Karpas-422 (cell line): Measurements from ENCODE around the gene CACNA1F. TPM values are rescaled to one million over a fixed set of nuclear protein-coding genes. Genes with fewer than 3 reads are reported as not detected.

ENCODE experiments used
- DNase-seq: peaks from one replicate; pipeline ENCODE4 v3.0.0-alpha.2; 2015
- H2AFZ ChIP-seq: fragments of 200-600 bp; sonication (generic); 2 replicates; pipeline ENCODE4 v1.6.1; 2014; ENCODE audit warnings: antibody characterized with exemption, low read length, mixed read lengths
- H3K27ac ChIP-seq: fragments of 200-600 bp; sonication (generic); 2 replicates; pipeline ENCODE4 v1.5.1; 2014; ENCODE audit warnings: mild to moderate bottlenecking, low read length, moderate library complexity
- H3K27me3 ChIP-seq: fragments of 200-600 bp; sonication (generic); 2 replicates; pipeline ENCODE4 v1.6.1; 2014; ENCODE audit warnings: low read length, mixed read lengths
- H3K36me3 ChIP-seq: fragments of 200-600 bp; sonication (generic); 2 replicates; pipeline ENCODE4 v1.6.1; 2014; ENCODE audit warnings: low read length, mixed read lengths; ENCODE audit not compliant: insufficient read depth
- H3K4me1 ChIP-seq: fragments of 200-600 bp; sonication (generic); 2 replicates; pipeline ENCODE4 v1.6.1; 2014; ENCODE audit warnings: mild to moderate bottlenecking, low read length, mixed read lengths
- H3K4me2 ChIP-seq: fragments of 200-600 bp; sonication (generic); 2 replicates; pipeline ENCODE4 v1.6.1; 2014; ENCODE audit warnings: low read length, low read depth, mild to moderate bottlenecking; ENCODE audit not compliant: poor library complexity, severe bottlenecking
- H3K4me3 ChIP-seq: fragments of 200-600 bp; sonication (generic); 2 replicates; pipeline ENCODE4 v1.5.1; 2014; ENCODE audit warnings: mild to moderate bottlenecking, antibody characterized with exemption, low read length, mixed read lengths
- H3K79me2 ChIP-seq: fragments of 200-600 bp; sonication (generic); 2 replicates; pipeline ENCODE4 v1.6.1; 2014; ENCODE audit warnings: mild to moderate bottlenecking, low read length, mixed read lengths
- H3K9ac ChIP-seq: fragments of 200-600 bp; sonication (generic); 2 replicates; pipeline ENCODE4 v1.6.0; 2014; ENCODE audit warnings: low read length
- H3K9me2 ChIP-seq: fragments of 200-600 bp; sonication (generic), shearing (Covaris generic); replicated peaks from 2 replicates; pipeline ENCODE4 v1.6.0; 2014; ENCODE audit warnings: mild to moderate bottlenecking, low read length, moderate library complexity; ENCODE audit not compliant: insufficient read depth
- H3K9me3 ChIP-seq: fragments of 300-700, 200-600 bp; sonication (generic); 2 replicates; pipeline ENCODE4 v1.6.1; 2014; ENCODE audit warnings: low read length, mixed read lengths
- H4K20me1 ChIP-seq: fragments of 200-600 bp; sonication (generic); 2 replicates; pipeline ENCODE4 v1.6.1; 2014; ENCODE audit warnings: mild to moderate bottlenecking, antibody characterized with exemption, low read length, low read depth; ENCODE audit not compliant: insufficient read depth
- total RNA-seq: library from RNA; depleted of rRNA; stranded (reverse); fragments of >200 nt; shearing (Covaris generic); gene quantifications from 2 replicates; pipeline ENCODE4 v1.2.3, GENCODE V29; 2014; ENCODE audit warnings: low replicate concordance

Gene CACNA1F
- total RNA-seq, 1 experiment from 2014 or later: not detected

DNA sequence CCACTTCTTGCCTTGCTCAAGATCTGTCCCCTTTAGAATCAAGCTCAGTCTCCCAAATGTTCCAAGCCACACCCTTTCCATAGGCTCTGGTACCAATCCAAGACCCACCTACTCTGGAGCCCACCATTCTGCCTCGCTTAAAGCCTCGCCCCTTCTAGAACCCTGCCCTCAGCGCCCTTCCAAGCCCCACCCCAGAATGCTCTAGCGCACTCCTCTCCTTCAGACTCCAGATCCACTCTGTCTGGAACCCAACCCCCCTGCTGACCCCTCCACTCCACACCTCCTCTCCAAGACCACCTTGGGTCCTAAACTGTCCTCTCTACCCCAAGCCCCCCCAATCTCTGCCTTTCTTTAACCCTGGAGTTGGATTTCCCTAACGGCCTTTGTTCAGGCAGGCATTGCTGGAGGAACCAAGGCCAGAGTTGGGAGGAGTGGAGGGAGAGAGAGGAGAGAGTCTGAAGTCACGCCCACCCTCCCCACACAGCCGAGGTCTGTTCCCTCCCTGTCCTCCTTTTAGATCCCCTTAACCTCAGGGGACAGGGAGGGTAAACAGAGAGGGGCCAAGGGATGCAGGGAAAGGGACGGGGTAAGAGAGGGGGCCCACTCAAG, 44.6 kb downstream of the CACNA1F start:
- no peaks in the 10 kb centered on the region; the same call in 1 of the 2 replicates for H4K20me1 ChIP-seq
- no peak overlapping the region for H2AFZ ChIP-seq
- H3K27me3 ChIP-seq: no peaks in the 10 kb centered on the region
- peaks cover 17% of the 10 kb centered on the region for H3K79me2 ChIP-seq
- H3K4me1 ChIP-seq: peaks cover 30% of the 10 kb centered on the region
- H3K9ac ChIP-seq: no peak overlapping the region
- no peaks in the 10 kb centered on the region for H3K9me2 ChIP-seq
- no peaks in the 10 kb centered on the region for H3K36me3 ChIP-seq
- DNase-seq: no peak
- H3K9me3 ChIP-seq: no peaks in the 10 kb centered on the region
- no peak overlapping the region for H3K4me3 ChIP-seq
- no peak overlapping the region for H3K27ac ChIP-seq
- H3K4me2 ChIP-seq: no peak overlapping the region

GRCh38 chrX:49187526-49187925, 45.6 kb downstream of the CACNA1F start:
- no peak for DNase-seq
- peaks cover 17% of the 10 kb centered on the region for H3K79me2 ChIP-seq
- H4K20me1 ChIP-seq: no peaks in the 10 kb centered on the region; the same call in 1 of the 2 replicates
- no peak overlapping the region for H2AFZ ChIP-seq
- H3K27ac ChIP-seq: no peak overlapping the region
- H3K4me3 ChIP-seq: no peak overlapping the region
- H3K9ac ChIP-seq: no peak overlapping the region
- no peak overlapping the region for H3K4me2 ChIP-seq
- H3K9me3 ChIP-seq: no peaks in the 10 kb centered on the region
- H3K36me3 ChIP-seq: peaks cover 3% of the 10 kb centered on the region; the same call in 1 of the 2 replicates
- no peaks in the 10 kb centered on the region for H3K9me2 ChIP-seq
- no peaks in the 10 kb centered on the region for H3K27me3 ChIP-seq
- H3K4me1 ChIP-seq: peaks cover 28% of the 10 kb centered on the region

DNA sequence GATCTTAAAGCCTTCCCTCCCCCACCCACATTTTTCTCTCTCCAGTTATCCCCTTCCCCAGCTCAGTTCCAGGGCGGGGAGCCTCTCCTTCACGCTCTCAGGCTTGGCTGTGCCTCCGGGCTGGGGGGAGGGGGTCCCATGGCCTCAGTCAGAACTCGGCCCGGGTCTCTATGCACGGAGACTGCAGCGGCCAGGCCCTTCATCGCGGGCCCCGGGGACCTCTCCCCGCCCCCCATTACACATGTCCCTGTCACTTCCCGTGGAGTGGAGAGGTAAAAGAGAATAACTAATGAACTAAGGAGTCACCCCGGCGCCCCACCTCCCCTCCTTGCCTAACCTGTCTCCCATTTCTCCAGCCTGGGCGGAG, 46.1 kb downstream of the CACNA1F start:
- Histone ChIP-seq H3K9me2 (no peaks in the 10 kb centered on the region), H3K36me3 (peaks cover 3% of the 10 kb centered on the region; the same call in 1 of the 2 replicates), H2AFZ (no peak overlapping the region), H3K4me2 (peak overlapping the region; percentile 87), H3K9ac (peak overlapping the region; percentile 82), H3K9me3 (no peaks in the 10 kb centered on the region), H4K20me1 (no peaks in the 10 kb centered on the region; the same call in 1 of the 2 replicates), H3K79me2 (peaks cover 17% of the 10 kb centered on the region), H3K4me1 (peaks cover 26% of the 10 kb centered on the region), H3K27me3 (no peaks in the 10 kb centered on the region), H3K4me3 (no peak overlapping the region), H3K27ac (no peak overlapping the region)
- no peak for DNase-seq

GRCh38 chrX:49186125-49187027, 46.8 kb downstream of the CACNA1F start, which contains the start of gene PRICKLE3:
Gene PRICKLE3, minus strand, starts transcription at chrX:49186373. Its CDS starts 76 bp downstream, at chrX:49186297.
- peak within 1 kb of the TSS; percentile 58 for H3K27ac ChIP-seq
- H3K9me2 ChIP-seq: no peaks in the 10 kb centered on the region
- no peaks in the 10 kb centered on the region for H3K27me3 ChIP-seq
- peaks cover 17% of the 10 kb centered on the region for H3K79me2 ChIP-seq
- H3K36me3 ChIP-seq: peaks cover 3% of the 10 kb centered on the region; the same call in 1 of the 2 replicates
- peak within 1 kb of the TSS; percentile 82 for H3K9ac ChIP-seq
- H2AFZ ChIP-seq: peak within 1 kb of the TSS; percentile 58; the same call in 1 of the 2 replicates
- peaks cover 26% of the 10 kb centered on the region for H3K4me1 ChIP-seq
- peak within 1 kb of the TSS; percentile 87 for H3K4me2 ChIP-seq
- no peaks in the 10 kb centered on the region for H3K9me3 ChIP-seq
- peak within 1 kb of the TSS; percentile 78 for H3K4me3 ChIP-seq
- peak; percentile 92 for DNase-seq
- H4K20me1 ChIP-seq: no peaks in the 10 kb centered on the region; the same call in 1 of the 2 replicates

DNA sequence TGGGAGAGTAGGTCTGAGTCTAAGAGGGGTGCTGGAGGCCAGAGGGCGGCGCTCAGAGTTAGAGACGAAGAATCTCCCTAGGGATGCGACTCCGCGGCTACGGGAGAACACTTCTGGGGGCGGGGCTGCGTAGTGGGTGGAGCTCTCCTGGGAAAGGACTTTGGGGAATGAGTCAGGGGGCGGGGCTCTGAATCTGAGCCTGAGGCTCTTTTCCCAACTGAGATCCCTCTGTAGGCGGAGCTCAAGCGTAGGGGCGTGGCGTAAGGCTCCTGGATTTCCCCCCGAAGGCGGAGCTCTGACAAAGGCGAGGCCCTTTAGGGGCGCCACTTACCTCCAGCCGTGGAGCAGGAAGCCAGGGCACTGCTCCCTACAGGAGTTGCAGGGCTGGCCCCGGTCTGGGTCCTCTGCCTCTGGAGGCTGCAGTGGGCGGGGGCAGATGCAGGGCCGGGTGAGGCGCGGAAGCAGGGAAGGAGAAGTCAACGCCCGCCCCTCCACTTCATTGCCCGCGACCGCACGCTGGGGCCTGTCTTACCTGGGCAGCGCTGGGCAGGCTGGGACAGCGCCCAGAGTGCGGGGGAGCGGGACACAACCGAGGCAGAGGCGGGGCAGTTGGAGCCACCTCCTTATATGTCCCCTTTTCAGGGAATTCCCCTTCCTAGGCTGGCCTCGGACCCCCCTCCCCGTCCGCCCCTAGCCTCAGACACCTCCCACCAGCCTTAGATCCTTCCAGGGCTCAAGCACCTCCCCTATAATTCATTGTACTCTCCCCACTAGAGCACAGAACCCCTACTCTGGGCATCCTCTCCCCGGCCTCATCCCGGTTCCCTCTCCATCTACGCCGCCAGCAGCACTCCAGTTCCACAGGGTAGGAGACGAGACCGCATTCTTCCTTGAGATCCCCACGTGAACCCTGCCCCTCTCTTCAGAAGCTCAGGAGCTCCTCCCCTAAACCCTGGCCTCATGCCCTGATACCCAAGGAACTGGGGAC, 48.6 kb downstream of the CACNA1F start:
- Histone ChIP-seq H2AFZ (no peak overlapping the region), H3K9ac (peak overlapping the region; percentile 82), H3K4me2 (peak overlapping the region; percentile 87), H3K9me2 (no peaks in the 10 kb centered on the region), H4K20me1 (no peaks in the 10 kb centered on the region; the same call in 1 of the 2 replicates), H3K79me2 (peaks cover 17% of the 10 kb centered on the region), H3K9me3 (no peaks in the 10 kb centered on the region), H3K4me1 (peaks cover 22% of the 10 kb centered on the region), H3K4me3 (peak overlapping the region; percentile 78), H3K27me3 (no peaks in the 10 kb centered on the region), H3K27ac (peak overlapping the region; percentile 58), H3K36me3 (peaks cover 6% of the 10 kb centered on the region; the same call in 1 of the 2 replicates)
- DNase-seq: peak; percentile 73

- Histone ChIP-seq H3K27ac (no peak overlapping the region), H3K27me3 (no peaks in the 10 kb centered on the region), H3K4me3 (no peak overlapping the region; the same call in 1 of the 2 replicates)
These were observed 49.3 kb downstream of the CACNA1F start for GRCh38 chrX:49183701-49184281.

GRCh38 chrX:49179358-49179757, 53.8 kb downstream of the CACNA1F start:
- H3K36me3 ChIP-seq: peaks cover 6% of the 10 kb centered on the region; the same call in 1 of the 2 replicates
- DNase-seq: no peak

More at GRCh38 chrX:49183701-49184281, 49.3 kb downstream of the CACNA1F start:
- Histone ChIP-seq H3K9me3 (no peaks in the 10 kb centered on the region), H4K20me1 (no peaks in the 10 kb centered on the region; the same call in 1 of the 2 replicates), H3K79me2 (peaks cover 17% of the 10 kb centered on the region), H3K4me1 (peaks cover 17% of the 10 kb centered on the region), H3K9me2 (no peaks in the 10 kb centered on the region), H3K9ac (no peak overlapping the region), H3K36me3 (peaks cover 6% of the 10 kb centered on the region; the same call in 1 of the 2 replicates), H2AFZ (no peak overlapping the region), H3K4me2 (peak overlapping the region; percentile 87)
- DNase-seq: no peak

More at GRCh38 chrX:49179358-49179757, 53.8 kb downstream of the CACNA1F start:
- H3K9ac ChIP-seq: no peak overlapping the region
- no peak overlapping the region for H3K4me2 ChIP-seq
- H3K27me3 ChIP-seq: no peaks in the 10 kb centered on the region
- peaks cover 4% of the 10 kb centered on the region; the same call in 1 of the 2 replicates for H3K79me2 ChIP-seq
- no peaks in the 10 kb centered on the region for H3K9me2 ChIP-seq
- no peaks in the 10 kb centered on the region for H4K20me1 ChIP-seq
- no peak overlapping the region for H3K27ac ChIP-seq
- no peak overlapping the region for H3K4me3 ChIP-seq
- H2AFZ ChIP-seq: no peak overlapping the region
- no peaks in the 10 kb centered on the region for H3K9me3 ChIP-seq
- H3K4me1 ChIP-seq: peaks cover 9% of the 10 kb centered on the region
